ENCODE data around the gene ATOH8. TPM values are rescaled to one million over a fixed set of nuclear protein-coding genes. Genes with fewer than 3 reads are reported as not detected.

ATOH8 gene
- total and polyA plus RNA-seq, 10 of the 15 experiments (the other 5 are each of a cell fraction or from before 2014, with no cell fraction given) = 0.03 to 0.60 TPM; not detected in 8

GRCh38 chr2:85800586-85800985 is 46.8 kb downstream of the ATOH8 start:
- ATAC-seq (no peak), FAIRE-seq (no peak), DNase-seq (ENCODE audit: low read depth, low spot score) (no peak)
- no peaks in the 10 kb centered on the region; the same call in 2 of the 3 replicates for H3K9me3 ChIP-seq (replicated peaks; ENCODE audit: control insufficient read depth, insufficient read depth, low read length)
- POLR2A ChIA-PET = no interaction called here
- in situ Hi-C loops (cut with MboI) (no loop called here), intact Hi-C loops (cut with micrococcal nuclease; ENCODE audit: unreplicated experiment) (no loop called here)
- H3K27ac ChIP-seq (ENCODE audit: control insufficient read depth, insufficient read depth) = no peak overlapping the region
- no peaks in the 10 kb centered on the region for H3K4me1 ChIP-seq (ENCODE audit: control insufficient read depth, insufficient read depth, low read length)
- H3K79me2 ChIP-seq (ENCODE audit: control insufficient read depth, insufficient read depth, low read length) = no peaks in the 10 kb centered on the region
- no TSS peak for BruUV-seq (replicated peaks)
- 29% methylated on average over 3 of the region's 3 CpGs for WGBS (ENCODE audit: insufficient coverage, insufficient replicate concordance, low lambda C conversion rate, missing lambda C conversion rate)
- H2AFZ ChIP-seq (ENCODE audit: control insufficient read depth, low read depth, low read length) = no peak overlapping the region
- no peak overlapping the region for H3K9ac ChIP-seq (ENCODE audit: control insufficient read depth, insufficient read depth, low read length)
- no peaks in the 10 kb centered on the region for H3K36me3 ChIP-seq (ENCODE audit: control insufficient read depth in 2 of 2, insufficient read depth in 2 of 2, low read length in 1 of 2)
- peaks cover 0 to 2% of the 10 kb centered on the region in 2 experiments; a peak in 1 of 4 replicates for H3K27me3 ChIP-seq (replicated peaks in 1 of 2; ENCODE audit: control insufficient read depth in 2 of 2, insufficient read depth in 2 of 2, low read length in 1 of 2)
- no peak overlapping the region for H3K4me3 ChIP-seq
- SMC1A ChIA-PET (ENCODE audit: uncharacterized antibody, unreplicated experiment) = no interaction called here
- CTCF ChIA-PET = interaction anchor here (1.5 kb wide), 1 partner anchor 55 kb away, joined by 3 read pairs; no protein-coding TSS in a partner anchor
- TF ChIP-seq NBN (IDR thresholded peaks at IDR 0.05) = no peak
- TF ChIP-seq, protein P1, sequence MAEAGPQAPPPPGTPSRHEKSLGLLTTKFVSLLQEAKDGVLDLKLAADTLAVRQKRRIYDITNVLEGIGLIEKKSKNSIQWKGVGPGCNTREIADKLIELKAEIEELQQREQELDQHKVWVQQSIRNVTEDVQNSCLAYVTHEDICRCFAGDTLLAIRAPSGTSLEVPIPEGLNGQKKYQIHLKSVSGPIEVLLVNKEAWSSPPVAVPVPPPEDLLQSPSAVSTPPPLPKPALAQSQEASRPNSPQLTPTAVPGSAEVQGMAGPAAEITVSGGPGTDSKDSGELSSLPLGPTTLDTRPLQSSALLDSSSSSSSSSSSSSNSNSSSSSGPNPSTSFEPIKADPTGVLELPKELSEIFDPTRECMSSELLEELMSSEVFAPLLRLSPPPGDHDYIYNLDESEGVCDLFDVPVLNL (IDR thresholded peaks at IDR 0.05; ENCODE audit: low read depth, low read length) = no peak
- TF ChIP-seq STAT1 (conservative IDR thresholded peaks at IDR 0.05) = no peak
- TF ChIP-seq HDAC2 (IDR thresholded peaks at IDR 0.05) = no peak
- no peak for TF ChIP-seq RB1 (IDR thresholded peaks at IDR 0.05; ENCODE audit: borderline replicate concordance)
- TF ChIP-seq, protein P2, sequence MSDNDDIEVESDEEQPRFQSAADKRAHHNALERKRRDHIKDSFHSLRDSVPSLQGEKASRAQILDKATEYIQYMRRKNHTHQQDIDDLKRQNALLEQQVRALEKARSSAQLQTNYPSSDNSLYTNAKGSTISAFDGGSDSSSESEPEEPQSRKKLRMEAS (IDR thresholded peaks at IDR 0.05; ENCODE audit: low read depth, low read length) = no peak
- TF ChIP-seq ZNF384 (IDR thresholded peaks at IDR 0.05; ENCODE audit: borderline replicate concordance, low read depth, low read length) = no peak
- no peak for TF ChIP-seq USF1 (IDR thresholded peaks at IDR 0.05; ENCODE audit: borderline replicate concordance, extremely low read length, insufficient read depth, low read depth, low read length)
- TF ChIP-seq GABPA (IDR thresholded peaks at IDR 0.05; ENCODE audit: low read depth) = no peak
- no peak for TF ChIP-seq BACH1 (IDR thresholded peaks at IDR 0.05; ENCODE audit: borderline replicate concordance)
- no peak for TF ChIP-seq ZNF622 (IDR thresholded peaks at IDR 0.05)
- TF ChIP-seq SKIL (IDR thresholded peaks at IDR 0.05; ENCODE audit: low read depth, poor library complexity, severe bottlenecking) = no peak
- no peak for TF ChIP-seq NR2F1 (conservative IDR thresholded peaks at IDR 0.05)
- TF ChIP-seq EED (IDR thresholded peaks at IDR 0.05; ENCODE audit: low read depth) = no peak
- no peak overlapping the region for H3K4me2 ChIP-seq (ENCODE audit: control insufficient read depth, insufficient read depth)
- H4K20me1 ChIP-seq (ENCODE audit: control insufficient read depth, insufficient read depth) = no peaks in the 10 kb centered on the region
- RAD21 ChIA-PET (ENCODE audit: unreplicated experiment) = no interaction called here
